ENCODE results near the gene TNFSF11. TPM values are rescaled to one million over a fixed set of nuclear protein-coding genes. Genes with fewer than 3 reads are reported as not detected.
A peak's percentile ranks its signal among the peaks of the same experiment; 100 is the strongest.

TNFSF11 gene
- total and polyA plus RNA-seq, 2 experiments from 2014 or later: 9.9 TPM

- H3K27me3 Mint-ChIP-seq (ENCODE audit: insufficient read depth, low read depth, poor library complexity): no peaks in the 10 kb centered on the region
- Histone ChIP-seq H3K79me2 (replicated peaks; ENCODE audit: insufficient read depth) (peaks cover 58% of the 10 kb centered on the region), H3F3A (replicated peaks; ENCODE audit: low read depth) (no peaks in the 10 kb centered on the region), H3K4me3 (peak overlapping the region; percentile 83), H3K27me3 (ENCODE audit: insufficient read depth) (peaks cover 14% of the 10 kb centered on the region), H4K20me1 (replicated peaks; ENCODE audit: insufficient read depth) (no peaks in the 10 kb centered on the region), H2AFZ (no peak overlapping the region), H3K4me2 (peak overlapping the region; percentile 97), H3K4me1 (ENCODE audit: insufficient read depth) (peaks cover 54% of the 10 kb centered on the region), H3K27ac (ENCODE audit: low read depth) (no peak overlapping the region), H3K9me2 (ENCODE audit: insufficient read depth) (no peaks in the 10 kb centered on the region; the same call in 1 of the 2 replicates), H3K36me3 (ENCODE audit: insufficient read depth) (peaks cover under 1% of the 10 kb centered on the region; the same call in 1 of the 2 replicates)
- no peak overlapping the region for H3K27ac Mint-ChIP-seq
- TF ChIP-seq CTCF (conservative IDR thresholded peaks at IDR 0.05; ENCODE audit: low read depth in 2 of 2) (no peak), STAT1 (IDR thresholded peaks at IDR 0.05; ENCODE audit: unreplicated experiment) (no peak), ZNF114 (CRISPR knock-in tag; IDR thresholded peaks at IDR 0.05) (no peak), EZH2phosphoT487 (IDR thresholded peaks at IDR 0.05; ENCODE audit: unreplicated experiment) (no peak), ZNF331 (CRISPR knock-in tag; IDR thresholded peaks at IDR 0.05; ENCODE audit: low read depth) (no peak), POLR2AphosphoS5 (IDR thresholded peaks at IDR 0.05; ENCODE audit: low read depth) (no peak), EZH2 (IDR thresholded peaks at IDR 0.05; ENCODE audit: low read depth, unreplicated experiment) (no peak), REST (IDR thresholded peaks at IDR 0.05; ENCODE audit: unreplicated experiment) (no peak), ETS1 (IDR thresholded peaks at IDR 0.05) (no peak), NANOG (IDR thresholded peaks at IDR 0.05; ENCODE audit: borderline replicate concordance) (no peak), ZNF462 (CRISPR knock-in tag; IDR thresholded peaks at IDR 0.05) (no peak), CREB1 (CRISPR knock-in tag; IDR thresholded peaks at IDR 0.05; ENCODE audit: low read depth) (no peak), JUNB (IDR thresholded peaks at IDR 0.05; ENCODE audit: unreplicated experiment) (no peak)
- DNase-seq (ENCODE audit: low spot score) (no peak), ATAC-seq (no peak)
- H3K9me3 Mint-ChIP-seq: peaks cover 17% of the 10 kb centered on the region
- H3K36me3 Mint-ChIP-seq (ENCODE audit: low read depth): peaks cover 23% of the 10 kb centered on the region
- H3K4me3 Mint-ChIP-seq: peak overlapping the region; percentile 90
- H3K4me1 Mint-ChIP-seq: peaks cover 52% of the 10 kb centered on the region
These were observed 2.0 kb downstream of the TNFSF11 start for GRCh38 chr13:42575938-42576337.
